Loucy (cell line): ENCODE results near the gene GNA12.

Source experiments
- H2AFZ ChIP-seq: fragments of 200-600 bp; sonication (generic); 2 replicates; pipeline ENCODE4 v1.6.0; 2016; ENCODE audit warnings: antibody characterized with exemption, mild to moderate bottlenecking, low read length, moderate library complexity
- H3F3A ChIP-seq: fragments of 200-600 bp; 2 replicates; pipeline ENCODE4 v1.6.0; 2016; ENCODE audit warnings: antibody characterized with exemption, low read depth, mild to moderate bottlenecking
- H3K27me3 ChIP-seq: fragments of 200-600 bp; sonication (generic); 2 replicates; pipeline ENCODE4 v1.6.1; 2014; ENCODE audit warnings: low read length, mild to moderate bottlenecking; ENCODE audit not compliant: insufficient read depth, poor library complexity, severe bottlenecking
- H3K36me3 ChIP-seq: fragments of 200-600 bp; sonication (generic); 2 replicates; pipeline ENCODE4 v1.6.1; 2016; ENCODE audit warnings: low read length; ENCODE audit not compliant: insufficient read depth
- H3K4me1 ChIP-seq: fragments of 200-600 bp; sonication (generic); 2 replicates; pipeline ENCODE4 v1.5.1; 2014; ENCODE audit warnings: low read length, mild to moderate bottlenecking; ENCODE audit not compliant: insufficient read depth, poor library complexity, severe bottlenecking
- H3K4me2 ChIP-seq: fragments of 200-600 bp; sonication (generic); 2 replicates; pipeline ENCODE4 v1.6.0; 2014; ENCODE audit warnings: antibody characterized with exemption, low read length, low read depth, mild to moderate bottlenecking; ENCODE audit not compliant: poor library complexity, severe bottlenecking
- H3K4me3 ChIP-seq: fragments of 200-600 bp; sonication (generic); 2 replicates; pipeline ENCODE4 v1.5.1; 2014; ENCODE audit warnings: low read length, mild to moderate bottlenecking, mixed read lengths; ENCODE audit not compliant: poor library complexity, severe bottlenecking
- H3K79me2 ChIP-seq: fragments of 200-600 bp; sonication (generic); 2 replicates; pipeline ENCODE4 v1.6.1; 2014; ENCODE audit warnings: low read length; ENCODE audit not compliant: insufficient read depth
- H3K9ac ChIP-seq: fragments of 200-600 bp; sonication (generic); 2 replicates; pipeline ENCODE4 v1.6.0; 2014; ENCODE audit warnings: mild to moderate bottlenecking, low read depth, low read length, moderate library complexity; ENCODE audit not compliant: poor library complexity, severe bottlenecking
- H3K9me2 ChIP-seq: fragments of 200-600 bp; sonication (generic); replicated peaks from 2 replicates; pipeline ENCODE4 v1.6.1; 2016; ENCODE audit warnings: low read depth, low read length, mixed read lengths
- H3K9me3 ChIP-seq: fragments of 200-600 bp; sonication (generic); 2 replicates; pipeline ENCODE4 v1.6.1; 2014; ENCODE audit warnings: mild to moderate bottlenecking, antibody characterized with exemption, low read length, low read depth; ENCODE audit not compliant: insufficient read depth
- H4K20me1 ChIP-seq: fragments of 200-600 bp; sonication (generic); 2 replicates; pipeline ENCODE4 v1.6.0; 2014; ENCODE audit warnings: antibody characterized with exemption, low read length, mild to moderate bottlenecking; ENCODE audit not compliant: insufficient read depth, poor library complexity, severe bottlenecking
- EZH2phosphoT487 ChIP-seq: fragments of 200-600 bp; IDR thresholded peaks from 2 replicates; pipeline ENCODE4 v1.6.1; 2018; ENCODE audit warnings: antibody characterized with exemption, mild to moderate bottlenecking, moderate library complexity, borderline replicate concordance
- TF ChIP-seq, protein P1 (sequence below): fragments of 200-600 bp; sonication (generic); conservative IDR thresholded peaks from 2 replicates; pipeline ENCODE4 v1.5.1; 2014; ENCODE audit warnings: mild to moderate bottlenecking, antibody characterized with exemption, low read length

GNA12 gene

GRCh38 chr7:2869981-2870380 is 25.9 kb upstream of the GNA12 start:
- H3K9me3 ChIP-seq: no peaks in the 10 kb centered on the region
- peaks cover 11% of the 10 kb centered on the region; the same call in 1 of the 2 replicates for H3K79me2 ChIP-seq
- peaks cover 58% of the 10 kb centered on the region for H3K4me1 ChIP-seq
- no peaks in the 10 kb centered on the region for H3K27me3 ChIP-seq
- H3K9ac ChIP-seq: peak overlapping the region; percentile 79
- no peaks in the 10 kb centered on the region for H3K36me3 ChIP-seq
- H2AFZ ChIP-seq: peak overlapping the region; percentile 82; the same call in 1 of the 2 replicates
- H3K9me2 ChIP-seq: no peaks in the 10 kb centered on the region
- H3F3A ChIP-seq: peaks cover 3% of the 10 kb centered on the region; the same call in 1 of the 2 replicates
- peak overlapping the region; percentile 78 for H3K4me3 ChIP-seq
- TF ChIP-seq, protein P1, sequence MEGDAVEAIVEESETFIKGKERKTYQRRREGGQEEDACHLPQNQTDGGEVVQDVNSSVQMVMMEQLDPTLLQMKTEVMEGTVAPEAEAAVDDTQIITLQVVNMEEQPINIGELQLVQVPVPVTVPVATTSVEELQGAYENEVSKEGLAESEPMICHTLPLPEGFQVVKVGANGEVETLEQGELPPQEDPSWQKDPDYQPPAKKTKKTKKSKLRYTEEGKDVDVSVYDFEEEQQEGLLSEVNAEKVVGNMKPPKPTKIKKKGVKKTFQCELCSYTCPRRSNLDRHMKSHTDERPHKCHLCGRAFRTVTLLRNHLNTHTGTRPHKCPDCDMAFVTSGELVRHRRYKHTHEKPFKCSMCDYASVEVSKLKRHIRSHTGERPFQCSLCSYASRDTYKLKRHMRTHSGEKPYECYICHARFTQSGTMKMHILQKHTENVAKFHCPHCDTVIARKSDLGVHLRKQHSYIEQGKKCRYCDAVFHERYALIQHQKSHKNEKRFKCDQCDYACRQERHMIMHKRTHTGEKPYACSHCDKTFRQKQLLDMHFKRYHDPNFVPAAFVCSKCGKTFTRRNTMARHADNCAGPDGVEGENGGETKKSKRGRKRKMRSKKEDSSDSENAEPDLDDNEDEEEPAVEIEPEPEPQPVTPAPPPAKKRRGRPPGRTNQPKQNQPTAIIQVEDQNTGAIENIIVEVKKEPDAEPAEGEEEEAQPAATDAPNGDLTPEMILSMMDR: no peak
- no peak for TF ChIP-seq EZH2phosphoT487
- H3K4me2 ChIP-seq: peak overlapping the region; percentile 89
- H4K20me1 ChIP-seq: no peaks in the 10 kb centered on the region

- Histone ChIP-seq H3K9me2 (no peaks in the 10 kb centered on the region), H3K27me3 (no peaks in the 10 kb centered on the region), H3K9me3 (no peaks in the 10 kb centered on the region), H3K79me2 (peaks cover 11% of the 10 kb centered on the region; the same call in 1 of the 2 replicates), H3K4me1 (peaks cover 43% of the 10 kb centered on the region), H3K9ac (no peak overlapping the region), H3K4me2 (no peak overlapping the region), H2AFZ (no peak overlapping the region), H3K4me3 (no peak overlapping the region), H3K36me3 (no peaks in the 10 kb centered on the region), H4K20me1 (no peaks in the 10 kb centered on the region), H3F3A (no peaks in the 10 kb centered on the region)
- no peak for TF ChIP-seq EZH2phosphoT487
- TF ChIP-seq, protein P1: no peak
These were observed 22.5 kb upstream of the GNA12 start for GRCh38 chr7:2866601-2867000.

DNA sequence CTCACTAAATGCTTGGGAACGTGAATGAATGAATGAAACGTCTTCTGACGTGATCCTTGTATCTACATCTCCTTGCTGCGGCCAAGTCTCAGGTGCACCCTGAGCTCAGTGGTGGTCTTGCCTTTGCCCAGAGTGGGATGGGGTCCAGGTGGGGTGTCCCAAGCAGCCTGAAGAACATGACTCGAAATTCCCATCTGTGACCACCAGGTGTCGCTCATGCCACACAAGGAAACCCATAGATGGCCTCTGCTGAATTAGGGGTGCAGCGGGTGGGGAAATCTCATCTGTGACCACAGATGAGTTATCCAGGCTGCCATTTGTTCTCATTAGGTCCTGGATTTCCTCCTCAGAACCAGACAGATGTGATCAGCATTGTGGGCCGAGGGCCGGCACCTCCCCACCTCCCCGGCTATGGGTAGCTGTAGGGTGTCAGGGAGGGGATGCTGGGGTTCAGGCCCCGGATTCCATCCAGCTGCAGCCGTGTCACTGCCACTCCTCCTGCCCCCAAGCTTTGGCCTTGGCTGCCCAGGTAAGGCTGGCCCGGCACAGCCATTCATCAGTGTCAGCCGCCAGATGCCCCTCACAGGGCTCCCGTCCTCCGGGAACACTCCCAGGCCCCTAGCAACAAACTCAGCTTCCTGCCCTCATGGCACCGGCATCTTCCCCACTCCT is 21.0 kb upstream of the GNA12 start:
- no peak overlapping the region for H3K4me3 ChIP-seq
- H3F3A ChIP-seq: no peaks in the 10 kb centered on the region
- H3K4me1 ChIP-seq: peaks cover 30% of the 10 kb centered on the region
- H3K9me2 ChIP-seq: no peaks in the 10 kb centered on the region
- H3K27me3 ChIP-seq: no peaks in the 10 kb centered on the region
- H3K9ac ChIP-seq: no peak overlapping the region
- H3K79me2 ChIP-seq: peaks cover 8% of the 10 kb centered on the region; the same call in 1 of the 2 replicates
- H2AFZ ChIP-seq: no peak overlapping the region
- H4K20me1 ChIP-seq: no peaks in the 10 kb centered on the region
- no peaks in the 10 kb centered on the region for H3K36me3 ChIP-seq
- TF ChIP-seq, protein P1: peak; percentile 98
- no peak for TF ChIP-seq EZH2phosphoT487
- no peaks in the 10 kb centered on the region for H3K9me3 ChIP-seq
- no peak overlapping the region for H3K4me2 ChIP-seq
